Measurements from ENCODE around the gene PCDHA1.

DNA sequence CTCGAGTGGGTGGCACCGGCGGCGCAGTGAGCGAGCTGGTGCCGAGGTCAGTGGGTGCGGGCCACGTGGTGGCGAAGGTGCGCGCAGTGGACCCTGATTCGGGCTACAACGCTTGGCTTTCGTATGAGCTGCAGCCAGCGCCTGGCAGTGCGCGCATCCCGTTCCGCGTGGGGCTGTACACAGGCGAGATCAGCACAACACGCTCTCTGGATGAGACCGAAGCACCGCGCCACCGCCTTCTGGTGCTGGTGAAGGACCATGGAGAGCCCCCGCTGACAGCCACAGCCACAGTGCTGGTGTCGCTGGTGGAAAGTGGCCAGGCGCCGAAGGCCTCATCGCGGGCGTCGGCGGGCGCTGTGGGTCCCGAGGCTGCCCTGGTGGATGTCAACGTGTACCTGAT is 37.5 kb downstream of the PCDHA1 start:
- TF ChIP-seq, protein P1, sequence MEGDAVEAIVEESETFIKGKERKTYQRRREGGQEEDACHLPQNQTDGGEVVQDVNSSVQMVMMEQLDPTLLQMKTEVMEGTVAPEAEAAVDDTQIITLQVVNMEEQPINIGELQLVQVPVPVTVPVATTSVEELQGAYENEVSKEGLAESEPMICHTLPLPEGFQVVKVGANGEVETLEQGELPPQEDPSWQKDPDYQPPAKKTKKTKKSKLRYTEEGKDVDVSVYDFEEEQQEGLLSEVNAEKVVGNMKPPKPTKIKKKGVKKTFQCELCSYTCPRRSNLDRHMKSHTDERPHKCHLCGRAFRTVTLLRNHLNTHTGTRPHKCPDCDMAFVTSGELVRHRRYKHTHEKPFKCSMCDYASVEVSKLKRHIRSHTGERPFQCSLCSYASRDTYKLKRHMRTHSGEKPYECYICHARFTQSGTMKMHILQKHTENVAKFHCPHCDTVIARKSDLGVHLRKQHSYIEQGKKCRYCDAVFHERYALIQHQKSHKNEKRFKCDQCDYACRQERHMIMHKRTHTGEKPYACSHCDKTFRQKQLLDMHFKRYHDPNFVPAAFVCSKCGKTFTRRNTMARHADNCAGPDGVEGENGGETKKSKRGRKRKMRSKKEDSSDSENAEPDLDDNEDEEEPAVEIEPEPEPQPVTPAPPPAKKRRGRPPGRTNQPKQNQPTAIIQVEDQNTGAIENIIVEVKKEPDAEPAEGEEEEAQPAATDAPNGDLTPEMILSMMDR (optimal IDR thresholded peaks at IDR 0.05 in 1 of 3, IDR thresholded peaks at IDR 0.05 in 1 of 3, conservative IDR thresholded peaks at IDR 0.05 in 1 of 3; ENCODE audit: extremely low read depth in 1 of 3, insufficient read depth in 2 of 3, low read length in 3 of 3) = no peak
- TF ChIP-seq EZH2 (IDR thresholded peaks at IDR 0.05; ENCODE audit: low read length) = no peak
